ENCODE results near the gene IFNL4.
"Not testable (repeated sequence)": the region's sequence is repeated elsewhere in the genome, so short reads cannot be mapped to it uniquely, and the experiment has no call there.

IFNL4 gene

GRCh38 chr19:39248806-39249205 is at the start of gene IFNL4:
Gene IFNL4 (minus strand): TSS chr19:39248856.
- DNase-seq (ENCODE audit: low read depth in 3 of 3, low spot score in 1 of 3): no peak

GRCh38 chr19:39297931-39298634 is 49.4 kb upstream of the IFNL4 start:
- DNase-seq (ENCODE audit: low read depth in 3 of 3, low spot score in 1 of 3): peak in 1 of 3 donors; percentile 15

GRCh38 chr19:39296906-39297305 is 48.2 kb upstream of the IFNL4 start:
- no peak for DNase-seq (ENCODE audit: low read depth in 3 of 3, low spot score in 1 of 3)

- DNase-seq (ENCODE audit: low read depth in 3 of 3, low spot score in 1 of 3): no peak
Observed at GRCh38 chr19:39296055-39296645, 47.5 kb upstream of the IFNL4 start, which contains the start of gene IFNL1. Gene IFNL1 (plus strand): TSS chr19:39296407. CDS start chr19:39296422, 15 bp downstream.

GRCh38 chr19:39293394-39293793 is 44.7 kb upstream of the IFNL4 start:
- DNase-seq (ENCODE audit: low read depth in 3 of 3, low spot score in 1 of 3): no peak

- DNase-seq (ENCODE audit: low read depth in 3 of 3, low spot score in 1 of 3): no peak
Observed at GRCh38 chr19:39284032-39284431, 35.4 kb upstream of the IFNL4 start.

- DNase-seq (ENCODE audit: low read depth in 3 of 3, low spot score in 1 of 3): no peak
Observed at GRCh38 chr19:39282021-39282420, 33.4 kb upstream of the IFNL4 start.

- no peak for DNase-seq (ENCODE audit: low read depth in 3 of 3, low spot score in 1 of 3)
Observed at GRCh38 chr19:39277598-39277997, 28.9 kb upstream of the IFNL4 start.

GRCh38 chr19:39276740-39277139 is 28.1 kb upstream of the IFNL4 start:
- DNase-seq (ENCODE audit: low read depth in 3 of 3, low spot score in 1 of 3): no peak

GRCh38 chr19:39275578-39275977 is 26.9 kb upstream of the IFNL4 start:
- DNase-seq (ENCODE audit: low read depth in 3 of 3, low spot score in 1 of 3): no peak

- not testable (repeated sequence) for DNase-seq (ENCODE audit: low read depth in 3 of 3, low spot score in 1 of 3)
Observed at GRCh38 chr19:39273859-39274258, 25.2 kb upstream of the IFNL4 start.

- DNase-seq (ENCODE audit: low read depth in 3 of 3, low spot score in 1 of 3): no peak
Observed at GRCh38 chr19:39270036-39270871, 21.6 kb upstream of the IFNL4 start.

- not testable (repeated sequence) for DNase-seq (ENCODE audit: low read depth in 3 of 3, low spot score in 1 of 3)
Observed at GRCh38 chr19:39269369-39269768, 20.7 kb upstream of the IFNL4 start.

- DNase-seq (ENCODE audit: low read depth in 3 of 3, low spot score in 1 of 3): not testable (repeated sequence)
Observed at GRCh38 chr19:39268531-39269223, 20.0 kb upstream of the IFNL4 start.

GRCh38 chr19:39268085-39268484 is 19.4 kb upstream of the IFNL4 start, which contains the start of gene IFNL2:
Gene IFNL2 (plus strand): TSS chr19:39268396. CDS start chr19:39268569, 173 bp downstream.
- DNase-seq (ENCODE audit: low read depth in 3 of 3, low spot score in 1 of 3): not testable (repeated sequence)

- DNase-seq (ENCODE audit: low read depth in 3 of 3, low spot score in 1 of 3): no peak
Observed at GRCh38 chr19:39265321-39265916, 16.8 kb upstream of the IFNL4 start.

- no peak for DNase-seq (ENCODE audit: low read depth in 3 of 3, low spot score in 1 of 3)
Observed at GRCh38 chr19:39264306-39265290, 15.9 kb upstream of the IFNL4 start.

GRCh38 chr19:39263912-39264305 is 15.3 kb upstream of the IFNL4 start:
- DNase-seq (ENCODE audit: low read depth in 3 of 3, low spot score in 1 of 3): no peak

- DNase-seq (ENCODE audit: low read depth in 3 of 3, low spot score in 1 of 3): no peak
Observed at GRCh38 chr19:39262496-39262895, 13.8 kb upstream of the IFNL4 start.

GRCh38 chr19:39261704-39262103 is 13.0 kb upstream of the IFNL4 start:
- no peak for DNase-seq (ENCODE audit: low read depth in 3 of 3, low spot score in 1 of 3)
